Sigmoid colon (tissue), 3 donors: ENCODE measurements around the gene PIP5KL1.

Experiments used
- POLR2A ChIP-seq, 2 donors: fragments of 450-650 bp; IDR thresholded peaks; one replicate each; pipeline ENCODE4 v1.6.1; 2016; ENCODE audit warnings: antibody characterized with exemption in 2 of 2, mild to moderate bottlenecking in 2 of 2, moderate library complexity in 2 of 2
- TF ChIP-seq, protein P1 (sequence below), 4 experiments: fragments of 450-650 bp in 3 of 4; fragments of 200-600 bp in 1 of 4; IDR thresholded peaks; one replicate each; pipeline ENCODE4 v1.5.1; 2016 to 2019; ENCODE audit warnings: antibody characterized with exemption in 4 of 4, mild to moderate bottlenecking in 3 of 4, moderate library complexity in 2 of 4

DNA sequence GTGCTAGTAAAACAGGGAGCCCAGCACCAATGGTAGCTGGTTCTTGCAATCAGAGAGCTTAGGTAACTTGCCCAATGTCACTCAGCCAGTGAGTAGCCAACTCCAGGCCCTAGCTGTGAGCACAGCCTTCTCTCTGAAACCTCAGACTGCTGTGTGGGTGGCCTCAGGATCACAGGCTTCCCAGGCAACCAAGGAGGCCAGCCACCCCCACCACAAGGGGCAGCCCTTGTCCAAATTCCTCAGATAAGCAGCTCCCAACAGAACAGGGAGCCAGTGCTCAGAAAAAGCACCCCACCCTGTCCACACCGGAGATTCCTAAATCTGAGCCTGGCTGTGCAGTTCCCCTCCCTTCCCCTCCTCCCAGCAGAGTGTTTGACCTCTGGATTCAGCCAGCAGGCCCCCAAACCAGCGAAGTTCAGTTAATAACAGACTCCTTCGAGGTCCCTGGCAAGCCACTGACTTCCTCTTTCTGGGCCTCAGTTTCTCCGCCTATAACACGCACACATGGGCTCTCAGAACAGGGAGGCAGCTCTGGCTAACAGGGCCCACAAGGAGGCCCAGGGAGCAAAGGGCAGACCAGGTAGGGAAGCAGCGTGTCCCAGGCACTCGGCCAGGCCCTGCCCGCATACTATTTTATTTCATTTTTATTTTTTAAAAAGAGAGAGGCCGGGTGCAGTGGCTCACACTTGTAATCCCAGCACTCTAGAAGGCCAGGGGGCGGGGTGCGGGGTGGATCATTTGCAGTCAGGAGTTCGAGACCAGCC lies 47.5 kb upstream of the PIP5KL1 start:
- TF ChIP-seq, protein P1, sequence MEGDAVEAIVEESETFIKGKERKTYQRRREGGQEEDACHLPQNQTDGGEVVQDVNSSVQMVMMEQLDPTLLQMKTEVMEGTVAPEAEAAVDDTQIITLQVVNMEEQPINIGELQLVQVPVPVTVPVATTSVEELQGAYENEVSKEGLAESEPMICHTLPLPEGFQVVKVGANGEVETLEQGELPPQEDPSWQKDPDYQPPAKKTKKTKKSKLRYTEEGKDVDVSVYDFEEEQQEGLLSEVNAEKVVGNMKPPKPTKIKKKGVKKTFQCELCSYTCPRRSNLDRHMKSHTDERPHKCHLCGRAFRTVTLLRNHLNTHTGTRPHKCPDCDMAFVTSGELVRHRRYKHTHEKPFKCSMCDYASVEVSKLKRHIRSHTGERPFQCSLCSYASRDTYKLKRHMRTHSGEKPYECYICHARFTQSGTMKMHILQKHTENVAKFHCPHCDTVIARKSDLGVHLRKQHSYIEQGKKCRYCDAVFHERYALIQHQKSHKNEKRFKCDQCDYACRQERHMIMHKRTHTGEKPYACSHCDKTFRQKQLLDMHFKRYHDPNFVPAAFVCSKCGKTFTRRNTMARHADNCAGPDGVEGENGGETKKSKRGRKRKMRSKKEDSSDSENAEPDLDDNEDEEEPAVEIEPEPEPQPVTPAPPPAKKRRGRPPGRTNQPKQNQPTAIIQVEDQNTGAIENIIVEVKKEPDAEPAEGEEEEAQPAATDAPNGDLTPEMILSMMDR (IDR thresholded peaks at IDR 0.05): no peak
- no peak for TF ChIP-seq POLR2A (IDR thresholded peaks at IDR 0.05)
